CD4-positive, alpha-beta T cell treated with Interleukin-21 for 1 hour (primary cell): ENCODE data around the gene CD302.
"Not testable (repeated sequence)": the region's sequence is repeated elsewhere in the genome, so short reads cannot be mapped to it uniquely, and the experiment has no call there.

ENCODE experiments used
- DNase-seq: peaks from one replicate; pipeline ENCODE4 v3.0.0-alpha.2; 2020

Gene CD302

DNA sequence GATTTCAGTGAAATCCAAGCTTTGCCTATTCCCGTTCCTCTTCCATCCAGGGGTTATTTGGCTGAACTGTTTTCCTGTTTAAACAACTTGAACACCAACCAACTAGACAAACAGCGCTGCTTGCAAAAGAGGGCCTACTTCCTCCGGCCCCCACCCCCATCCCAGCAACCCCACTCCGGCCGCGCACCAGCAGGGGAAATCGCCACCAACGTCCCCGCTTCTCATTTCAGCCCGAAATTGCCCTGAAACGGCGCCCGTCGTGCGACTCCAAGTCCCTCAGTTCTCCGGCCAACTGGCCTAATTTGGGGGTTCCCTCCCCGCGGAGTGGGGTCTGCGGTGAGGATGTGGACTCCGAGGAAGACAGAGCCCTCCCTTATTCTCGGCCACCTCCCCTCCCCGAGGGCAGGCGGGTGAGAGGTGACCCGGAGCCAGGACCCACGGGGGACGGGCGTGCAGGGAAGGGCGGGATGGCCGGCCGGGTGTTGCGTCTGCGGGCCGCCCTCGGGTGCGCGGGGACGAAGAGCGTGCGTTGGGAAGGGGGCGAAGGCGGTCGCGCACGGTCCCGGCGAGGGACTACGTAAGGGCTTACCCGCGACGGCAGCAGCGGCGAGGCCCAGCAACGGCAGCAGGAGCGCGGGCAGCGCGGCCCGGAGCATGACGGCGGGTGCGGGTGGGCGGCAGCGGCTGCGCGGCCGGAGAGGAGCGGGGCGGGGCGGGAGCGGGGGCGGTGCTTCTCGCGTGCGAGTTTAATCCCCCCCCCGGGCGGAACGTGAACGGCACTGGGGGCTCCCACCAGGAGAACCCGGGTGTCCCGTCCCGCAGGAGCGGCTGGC lies at the start of gene CD302:
TSS of gene CD302 (minus strand) at position 666 of the 833 bp plus-strand sequence. CDS start at position 656, 10 bp downstream.
- DNase-seq: no peak

DNA sequence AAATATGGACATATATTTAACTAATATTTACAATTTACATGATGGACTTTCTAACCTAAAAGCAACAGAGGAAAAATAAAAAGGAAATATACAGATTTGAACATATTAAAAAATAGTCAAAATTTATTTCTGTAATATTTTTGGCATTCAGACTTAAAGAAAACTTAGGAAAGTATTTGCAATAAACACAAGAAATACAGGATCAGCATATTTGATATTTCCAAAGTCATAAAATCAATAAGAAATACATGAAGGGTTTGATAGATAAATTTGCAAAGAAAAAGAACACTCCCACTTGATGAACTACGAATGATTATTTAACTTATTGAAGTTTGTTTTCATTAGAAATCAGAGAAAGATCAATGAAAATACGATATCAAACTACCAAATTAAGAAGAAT lies 48.6 kb upstream of the CD302 start:
- DNase-seq: no peak

DNA sequence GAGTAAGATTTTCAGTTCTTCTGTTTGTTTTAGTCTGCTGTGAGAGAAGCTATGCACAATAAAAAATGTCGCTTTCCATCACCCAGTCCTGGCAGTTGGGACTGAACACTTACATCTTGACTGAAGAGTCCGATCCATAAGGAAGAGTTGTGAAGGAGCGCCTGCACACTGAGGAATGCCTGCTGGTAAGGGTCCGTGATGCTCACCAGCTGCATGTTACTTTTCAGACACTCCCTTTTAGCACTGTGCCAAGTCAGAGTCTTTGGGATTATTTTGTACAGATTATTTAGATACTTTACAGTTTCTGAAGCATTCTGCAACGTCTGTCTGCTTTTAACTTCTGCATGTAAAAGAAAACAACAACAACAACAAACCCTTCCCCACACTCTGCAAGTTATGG lies 42.6 kb upstream of the CD302 start:
- no peak for DNase-seq

DNA sequence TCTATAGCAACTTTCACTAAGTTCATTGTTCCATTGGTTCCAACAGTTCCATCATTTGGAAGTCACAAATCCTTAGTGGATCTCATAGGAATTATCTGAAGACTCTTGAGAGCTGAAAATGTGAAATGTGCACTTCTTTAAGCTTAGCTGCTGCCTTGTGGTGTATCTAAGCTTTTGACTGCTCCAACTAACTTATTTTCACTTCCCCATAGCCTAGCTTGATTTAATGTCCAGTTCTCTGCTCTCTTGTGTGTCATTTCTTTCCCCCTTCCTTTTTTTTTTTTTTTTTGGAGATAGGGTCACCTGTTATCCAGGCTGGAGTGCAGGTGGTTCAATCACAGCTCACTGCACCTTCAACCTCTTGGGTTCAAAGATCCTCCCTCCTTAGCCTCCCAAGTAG lies 34.9 kb upstream of the CD302 start:
- DNase-seq: no peak

- no peak for DNase-seq
Measured at GRCh38 chr2:159832026-159832425, 34.0 kb upstream of the CD302 start.

GRCh38 chr2:159829376-159829775 lies 31.4 kb upstream of the CD302 start:
- no peak for DNase-seq

DNA sequence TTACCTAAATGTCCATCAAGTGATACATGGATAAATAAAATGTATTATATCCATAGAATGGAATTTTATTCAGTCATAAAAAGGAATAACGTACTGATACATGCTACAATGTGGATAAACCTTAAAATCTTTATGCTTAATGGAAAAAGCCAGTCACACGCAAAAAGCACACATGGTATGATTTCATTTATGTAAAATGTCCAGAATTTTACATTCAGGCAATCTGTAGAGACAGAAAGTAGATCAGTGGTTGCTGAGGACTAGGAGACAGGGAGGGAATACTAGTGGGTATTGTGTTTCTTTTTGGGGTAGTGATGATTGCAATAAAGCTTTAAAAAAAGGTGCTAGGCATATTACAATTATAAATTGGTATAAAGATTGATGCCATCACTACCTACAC lies 30.7 kb upstream of the CD302 start:
- no peak for DNase-seq

GRCh38 chr2:159822478-159822833 lies 24.4 kb upstream of the CD302 start:
- not testable (repeated sequence) for DNase-seq

GRCh38 chr2:159821775-159822477 lies 23.9 kb upstream of the CD302 start:
- not testable (repeated sequence) for DNase-seq

- DNase-seq: no peak
Measured at GRCh38 chr2:159818940-159819339, 20.9 kb upstream of the CD302 start.

GRCh38 chr2:159817283-159817682 lies 19.3 kb upstream of the CD302 start:
- no peak for DNase-seq

- no peak for DNase-seq
Measured at GRCh38 chr2:159811232-159811631, 13.2 kb upstream of the CD302 start.

GRCh38 chr2:159808032-159808425 lies 10.0 kb upstream of the CD302 start:
- DNase-seq: no peak

DNA sequence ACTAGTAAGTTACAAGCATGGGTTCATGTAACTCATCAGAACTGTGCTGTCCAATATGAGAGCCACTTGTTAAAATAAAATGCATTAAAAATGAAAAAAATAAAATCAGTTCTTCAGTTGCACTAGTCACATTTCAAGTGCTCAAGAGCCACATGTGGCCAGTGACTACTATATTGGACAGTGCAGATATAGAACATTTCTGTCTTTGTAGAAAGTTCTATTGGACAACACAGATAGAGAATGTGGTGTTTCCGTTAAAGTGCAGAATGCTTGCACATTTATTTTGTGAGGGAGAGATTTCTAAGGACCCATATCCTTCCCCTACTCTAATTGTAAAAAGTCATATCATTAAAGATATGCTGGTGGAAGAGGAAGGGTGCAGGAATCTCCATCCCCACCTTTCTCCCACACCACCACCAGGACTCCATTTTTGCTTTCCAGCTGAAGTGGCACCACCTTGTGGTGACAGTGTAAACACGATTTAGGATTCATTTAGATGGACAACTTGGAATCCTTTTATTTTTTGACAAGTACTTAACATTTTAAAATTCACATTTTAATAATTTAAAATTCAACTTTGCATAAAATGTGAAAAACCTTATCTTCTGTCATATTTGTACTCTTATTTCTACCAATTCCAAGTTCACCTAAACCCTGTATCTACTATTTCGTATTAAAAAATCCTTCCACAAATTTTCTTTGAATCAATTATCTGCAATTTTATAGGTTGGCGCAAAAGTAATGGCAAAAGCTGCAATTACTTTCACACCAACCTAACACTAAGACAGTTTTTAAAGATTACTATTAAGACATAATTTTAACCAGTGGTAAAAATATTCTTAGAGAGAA lies 9.4 kb upstream of the CD302 start:
- DNase-seq: peak; percentile 25

DNA sequence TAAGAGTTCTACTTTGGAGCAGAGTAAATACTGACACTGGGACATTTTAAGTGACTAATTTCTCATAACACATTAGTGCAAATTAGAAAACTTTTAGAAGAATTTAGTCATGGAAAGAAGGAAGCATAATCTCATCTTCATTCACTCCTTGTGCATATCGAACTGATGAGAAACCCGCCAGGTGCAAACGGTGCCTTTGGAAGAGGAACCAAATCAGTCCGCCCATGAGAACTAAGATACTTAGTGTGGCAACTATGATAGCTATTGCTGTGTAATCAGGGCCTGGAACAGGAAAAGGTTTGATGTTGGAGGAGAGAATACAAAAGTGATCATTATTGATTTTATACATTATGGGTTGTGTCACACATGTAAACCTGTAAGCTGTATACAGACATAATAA lies 6.9 kb upstream of the CD302 start:
- no peak for DNase-seq

- no peak for DNase-seq
Measured at GRCh38 chr2:159803235-159803962, 5.4 kb upstream of the CD302 start.

- DNase-seq: no peak
Measured at GRCh38 chr2:159802673-159803072, 4.7 kb upstream of the CD302 start.

DNA sequence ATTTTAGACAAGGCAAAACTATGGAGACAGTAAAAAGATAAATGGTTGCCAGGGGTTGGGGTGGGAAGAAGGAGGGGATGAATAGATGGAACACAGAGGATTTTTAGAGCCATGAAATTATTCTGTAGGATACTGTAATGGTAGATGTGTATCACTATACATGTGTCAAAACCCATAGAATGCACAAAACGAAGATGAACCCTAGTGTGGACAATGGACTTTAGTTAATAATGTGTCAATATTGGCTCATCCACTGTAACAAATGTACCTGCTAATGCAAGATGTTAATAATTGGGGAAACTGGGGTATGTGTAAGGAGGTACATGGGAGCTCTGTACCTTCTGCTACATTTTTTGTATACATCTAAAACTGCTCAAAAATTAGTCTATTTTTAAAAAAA lies 1.8 kb upstream of the CD302 start:
- no peak for DNase-seq

DNA sequence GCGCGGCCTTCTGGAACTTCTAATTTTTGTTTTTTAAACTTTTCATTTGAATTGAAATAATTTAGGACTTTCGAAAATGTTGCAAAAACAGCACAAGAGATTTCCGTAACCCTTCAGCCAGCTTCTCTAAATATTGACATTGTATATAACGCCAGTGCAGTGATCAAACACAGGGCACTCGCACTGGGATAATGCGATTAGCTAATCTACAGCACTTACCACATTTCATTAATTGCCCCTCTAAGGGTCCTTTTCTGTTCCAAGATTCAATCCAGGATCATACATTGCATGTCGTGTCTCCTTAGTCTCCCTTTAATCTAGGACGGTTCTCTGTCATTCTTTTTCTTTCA lies 343 bp upstream of the CD302 start:
- DNase-seq: no peak

DNA sequence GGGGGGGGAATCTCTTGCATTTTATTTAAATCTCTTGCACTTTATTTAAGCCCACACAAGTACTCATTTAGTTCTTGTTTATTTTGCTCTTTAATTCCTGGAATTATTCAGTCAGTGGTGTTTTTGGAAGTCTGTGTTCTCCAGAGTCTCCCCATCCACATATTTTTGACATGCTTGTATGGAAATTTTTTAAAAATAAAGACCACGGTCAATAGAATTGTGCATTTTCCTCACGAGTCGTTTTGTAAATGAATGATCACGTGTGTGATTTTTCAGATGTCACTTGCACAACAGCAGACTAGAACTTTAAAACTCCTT lies 824 bp downstream of the CD302 start:
- DNase-seq: no peak

DNA sequence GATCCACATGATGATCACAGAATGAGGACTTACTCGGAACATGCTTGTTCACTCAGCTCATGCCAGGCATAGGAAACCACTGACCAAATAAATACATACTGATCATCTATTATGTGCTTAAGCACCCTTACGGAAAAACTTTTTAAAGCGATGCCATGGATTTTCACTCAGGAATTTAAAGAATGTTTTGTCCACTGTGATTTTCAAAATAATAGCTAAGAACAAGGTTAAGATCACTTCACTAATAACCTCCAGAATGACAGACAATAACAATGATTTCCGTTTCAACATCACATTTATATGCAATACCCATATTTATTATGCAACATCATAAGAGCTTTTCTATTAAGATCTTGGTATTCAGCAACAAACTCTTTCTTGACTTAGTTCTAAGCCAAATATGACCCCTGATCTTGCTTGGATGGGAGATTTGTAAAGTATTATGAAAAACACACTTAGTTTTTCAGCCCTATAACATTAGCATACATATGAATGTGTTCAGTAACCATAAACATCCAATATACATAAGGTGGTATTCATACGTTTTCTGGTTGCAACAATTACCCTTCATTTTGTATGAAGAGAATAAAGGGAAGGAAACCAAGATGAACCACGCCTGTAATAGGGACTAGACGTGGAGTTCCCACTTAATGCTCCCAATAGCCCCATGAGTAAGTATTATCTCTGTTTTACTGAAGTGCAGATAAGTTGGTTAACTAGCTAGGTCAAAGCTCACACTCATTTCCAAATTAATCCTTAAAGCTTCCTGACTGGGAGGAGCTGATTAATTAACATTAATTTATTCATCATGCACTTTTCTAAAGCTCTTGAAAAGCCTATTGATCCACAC lies 1.9 kb downstream of the CD302 start:
- DNase-seq: no peak

- no peak for DNase-seq
Measured at GRCh38 chr2:159793326-159793725, 4.7 kb downstream of the CD302 start.
